Iris pigment epithelial cell (primary cell): ENCODE results near the gene DLG1.

Experiments
- DNase-seq: peaks from one replicate; pipeline ENCODE4 v3.0.0-alpha.2; 2011; ENCODE audit warnings: low read depth

DLG1 gene

DNA sequence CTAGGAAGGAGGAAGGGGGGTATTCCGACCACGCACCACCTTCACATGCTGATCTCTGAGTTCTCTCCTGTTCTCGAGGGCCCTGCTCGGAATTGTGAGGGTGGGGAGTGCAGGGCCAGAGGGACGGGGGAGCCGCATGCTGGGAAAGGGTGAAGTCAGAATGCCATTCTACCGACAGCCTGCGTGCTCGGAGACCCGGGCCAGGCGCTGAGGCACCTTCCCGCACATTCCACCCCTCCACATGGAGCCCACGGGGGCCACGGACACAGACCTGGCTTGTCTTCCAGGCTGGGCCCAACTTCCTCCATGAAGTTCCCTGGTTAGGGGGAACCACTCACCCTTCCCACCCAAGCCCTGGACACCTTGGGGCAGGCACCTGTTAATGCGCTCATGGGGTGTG lies 301.1 kb downstream of the DLG1 start:
- no peak for DNase-seq

DNA sequence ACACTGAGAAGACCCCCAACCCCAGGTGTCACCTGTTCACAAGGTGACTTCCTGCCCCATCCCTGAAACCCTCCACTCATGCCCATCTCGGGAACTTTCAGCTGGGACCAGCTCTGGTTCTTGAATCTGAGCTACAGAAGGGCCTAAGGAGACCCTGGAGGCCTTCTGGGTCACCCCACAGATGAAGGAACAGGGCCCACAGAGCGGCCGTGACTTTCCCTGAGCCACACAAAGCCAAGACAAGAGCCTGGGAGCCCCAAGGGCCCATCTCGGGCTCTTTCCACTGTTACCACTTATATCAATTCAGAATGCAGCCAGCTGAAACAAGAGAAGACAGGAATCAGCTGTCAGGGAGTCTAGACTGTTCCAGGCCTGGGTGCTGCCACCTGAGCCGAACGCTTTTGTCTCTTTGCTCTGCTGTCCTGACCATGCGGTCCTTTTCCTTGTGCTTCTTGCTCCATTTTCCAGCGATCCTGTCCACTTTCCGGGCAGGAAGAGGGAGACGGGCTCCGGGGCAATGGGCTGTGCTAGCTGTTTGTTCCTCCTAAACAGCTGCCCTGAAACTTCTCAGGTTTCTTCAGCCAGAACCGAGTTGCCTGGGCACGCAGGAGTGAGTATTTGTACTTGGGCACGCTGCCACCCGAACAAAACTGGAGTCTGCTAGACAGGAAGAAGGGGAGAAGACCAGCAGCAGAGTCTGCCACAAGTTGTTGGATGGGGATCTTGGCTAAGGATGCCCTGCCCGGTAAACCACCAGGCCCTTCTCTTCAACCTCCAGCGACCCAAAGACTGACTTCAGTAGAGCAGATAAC lies 301.8 kb downstream of the DLG1 start:
- DNase-seq = no peak

DNA sequence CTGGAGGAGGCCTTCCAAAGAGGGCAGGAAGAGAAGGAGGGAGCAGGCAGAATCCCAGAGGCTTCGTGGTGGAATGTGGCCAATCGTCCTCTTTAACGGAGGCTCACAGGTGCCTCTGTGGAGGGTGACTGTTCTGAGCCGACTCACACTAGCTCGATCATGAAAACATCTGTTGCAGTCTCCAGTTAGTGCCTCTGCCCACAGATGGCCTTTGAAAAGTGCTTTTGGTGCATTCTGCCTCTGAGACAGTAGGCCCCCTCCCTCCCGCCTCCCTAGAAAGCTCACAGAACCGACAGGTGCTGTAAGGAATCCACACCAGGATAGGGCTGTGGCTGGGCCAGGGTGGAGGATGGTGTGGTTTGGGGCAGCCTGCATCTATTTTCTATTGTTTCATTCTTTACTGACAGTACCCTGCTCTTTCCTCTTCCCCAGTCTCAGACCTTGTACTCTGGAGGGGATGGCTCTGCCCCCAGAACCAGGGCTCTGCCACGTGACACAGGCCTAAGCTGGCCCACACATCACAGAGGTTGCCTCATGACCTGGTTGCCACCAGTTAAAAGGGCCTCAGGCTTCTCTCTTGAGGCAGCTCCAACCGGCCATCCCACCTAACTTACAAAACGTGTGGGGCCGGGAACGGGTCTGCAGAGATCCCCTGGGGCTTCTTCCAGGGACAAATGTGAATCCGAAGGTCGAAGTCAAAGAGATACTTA lies 302.6 kb downstream of the DLG1 start:
- DNase-seq = no peak

DNA sequence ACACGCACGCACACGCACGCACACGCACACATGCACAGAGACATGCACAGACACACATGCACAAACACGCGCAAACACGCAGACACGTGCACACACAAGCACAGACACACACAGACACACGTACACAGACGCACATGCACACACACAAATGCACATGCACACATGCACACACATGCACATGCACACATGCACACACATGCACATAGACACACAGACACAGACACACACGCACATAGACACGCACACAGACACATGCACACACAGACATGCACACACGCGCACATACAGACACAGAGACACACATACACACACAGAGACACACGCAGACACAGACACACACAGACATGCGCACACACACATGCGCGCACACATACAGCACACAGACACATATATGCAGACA lies 303.4 kb downstream of the DLG1 start:
- no peak for DNase-seq

DNA sequence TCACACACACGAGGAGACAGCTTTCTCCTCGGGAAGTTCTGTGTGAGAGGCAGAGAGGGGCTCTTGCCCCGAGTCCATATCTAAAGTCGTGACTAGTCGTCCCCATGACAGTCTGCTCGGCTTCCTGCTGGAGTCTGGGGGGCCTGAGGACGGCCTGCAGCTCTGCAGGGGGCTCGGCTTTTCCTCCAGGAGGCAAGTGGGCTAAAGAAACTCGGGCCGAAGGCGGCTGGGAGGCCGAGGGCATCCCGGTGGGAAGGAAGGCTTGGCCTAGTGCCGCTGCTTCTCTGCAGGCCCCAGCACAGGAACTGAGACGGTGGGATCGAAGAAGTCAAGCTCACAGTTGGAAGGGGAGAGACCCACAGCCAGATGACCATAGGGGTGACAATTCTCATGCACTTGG lies 304.4 kb downstream of the DLG1 start:
- DNase-seq = no peak
